Suprapubic skin (tissue), 4 donors: ENCODE data around the gene DNMBP. TPM values are rescaled to one million over a fixed set of nuclear protein-coding genes. Genes with fewer than 3 reads are reported as not detected.
"Not testable (repeated sequence)": the region's sequence is repeated elsewhere in the genome, so short reads cannot be mapped to it uniquely, and the experiment has no call there.

Experiments
- DNase-seq, 2 donors: peaks; one replicate each; pipeline ENCODE4 v3.0.0-alpha.2; 2019; ENCODE audit warnings: low spot score in 2 of 2
- H3K27ac ChIP-seq: fragments of 200-600 bp; sonication (generic); one replicate; pipeline ENCODE4 v1.5.1; 2019
- H3K27me3 ChIP-seq: fragments of 200-600 bp; sonication (generic); one replicate; pipeline ENCODE4 v1.5.1; 2019
- H3K36me3 ChIP-seq: fragments of 200-600 bp; sonication (generic); one replicate; pipeline ENCODE4 v1.5.1; 2019
- H3K4me1 ChIP-seq: fragments of 200-600 bp; sonication (generic); one replicate; pipeline ENCODE4 v1.5.1; 2019
- H3K4me3 ChIP-seq: fragments of 200-600 bp; sonication (generic); one replicate; pipeline ENCODE4 v1.5.1; 2019; ENCODE audit warnings: mild to moderate bottlenecking
- H3K9me3 ChIP-seq: fragments of 200-600 bp; sonication (generic); one replicate; pipeline ENCODE4 v1.5.1; 2019
- EP300 ChIP-seq: sonication (generic); formaldehyde crosslinking; IDR thresholded peaks from one replicate; pipeline ENCODE4 v1.6.1; 2017; ENCODE audit warnings: antibody characterized with exemption
- POLR2A ChIP-seq, 2 donors: fragments of 450-650 bp; IDR thresholded peaks; one replicate each; pipeline ENCODE4 v1.6.1; 2017; ENCODE audit warnings: antibody characterized with exemption in 2 of 2, mild to moderate bottlenecking in 2 of 2, moderate library complexity in 2 of 2
- POLR2AphosphoS5 ChIP-seq, 3 donors: sonication (generic); formaldehyde crosslinking; IDR thresholded peaks; one replicate each; pipeline ENCODE4 v1.6.1; 2017; ENCODE audit warnings: antibody characterized with exemption in 3 of 3
- WGBS: methylation state at CpG from one replicate; pipeline ENCODE4 v1.1.5; 2018; 5-methylcytosine and 5-hydroxymethylcytosine counted together
- total RNA-seq, 4 donors: library from RNA; depleted of rRNA; stranded (reverse); fragments of >200 nt; gene quantifications; one replicate each; pipeline ENCODE4 v1.1.0, GENCODE V29; 2016
- TF ChIP-seq, protein P1 (sequence below), 2 donors: fragments of 200-600 bp in 1 of 2; fragments of 450-650 bp in 1 of 2; sonication (generic) in 1 of 2; IDR thresholded peaks; one replicate each; pipeline ENCODE4 v1.5.1; 2016 to 2019; ENCODE audit warnings: antibody characterized with exemption in 2 of 2, mild to moderate bottlenecking in 1 of 2, moderate library complexity in 1 of 2

Gene DNMBP
- total RNA-seq, 4 donors from 2014 or later: 43.4 to 89.6 (median 52.3) TPM

DNA sequence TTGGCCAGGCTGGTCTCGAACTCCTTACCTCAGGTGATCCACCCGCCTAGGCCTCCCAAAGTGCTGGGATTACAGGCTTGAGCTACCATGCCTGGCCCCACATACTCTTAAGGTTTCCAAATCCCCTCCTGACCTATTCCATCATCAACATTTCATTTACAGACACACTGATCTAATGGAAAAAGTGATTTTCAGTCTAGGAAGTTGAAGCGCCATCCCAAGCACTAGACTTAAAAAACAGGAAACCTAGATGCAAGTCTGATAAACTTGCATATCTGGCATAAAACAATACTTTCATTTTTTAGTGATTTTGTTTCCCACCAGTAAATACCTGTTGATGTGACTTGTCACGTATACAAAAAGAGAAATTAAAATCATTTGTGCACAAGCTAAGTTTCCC lies 44.0 kb downstream of the DNMBP start:
- TF ChIP-seq POLR2A (IDR thresholded peaks at IDR 0.05): no peak
- TF ChIP-seq, protein P1, sequence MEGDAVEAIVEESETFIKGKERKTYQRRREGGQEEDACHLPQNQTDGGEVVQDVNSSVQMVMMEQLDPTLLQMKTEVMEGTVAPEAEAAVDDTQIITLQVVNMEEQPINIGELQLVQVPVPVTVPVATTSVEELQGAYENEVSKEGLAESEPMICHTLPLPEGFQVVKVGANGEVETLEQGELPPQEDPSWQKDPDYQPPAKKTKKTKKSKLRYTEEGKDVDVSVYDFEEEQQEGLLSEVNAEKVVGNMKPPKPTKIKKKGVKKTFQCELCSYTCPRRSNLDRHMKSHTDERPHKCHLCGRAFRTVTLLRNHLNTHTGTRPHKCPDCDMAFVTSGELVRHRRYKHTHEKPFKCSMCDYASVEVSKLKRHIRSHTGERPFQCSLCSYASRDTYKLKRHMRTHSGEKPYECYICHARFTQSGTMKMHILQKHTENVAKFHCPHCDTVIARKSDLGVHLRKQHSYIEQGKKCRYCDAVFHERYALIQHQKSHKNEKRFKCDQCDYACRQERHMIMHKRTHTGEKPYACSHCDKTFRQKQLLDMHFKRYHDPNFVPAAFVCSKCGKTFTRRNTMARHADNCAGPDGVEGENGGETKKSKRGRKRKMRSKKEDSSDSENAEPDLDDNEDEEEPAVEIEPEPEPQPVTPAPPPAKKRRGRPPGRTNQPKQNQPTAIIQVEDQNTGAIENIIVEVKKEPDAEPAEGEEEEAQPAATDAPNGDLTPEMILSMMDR (IDR thresholded peaks at IDR 0.05): no peak
- TF ChIP-seq POLR2AphosphoS5 (IDR thresholded peaks at IDR 0.05): no peak
- TF ChIP-seq EP300: no peak
- H3K27ac ChIP-seq: no peak overlapping the region
- H3K4me1 ChIP-seq: peaks cover 6% of the 10 kb centered on the region
- no peak overlapping the region for H3K4me3 ChIP-seq
- H3K9me3 ChIP-seq: no peaks in the 10 kb centered on the region
- no peak for DNase-seq
- H3K27me3 ChIP-seq: no peaks in the 10 kb centered on the region
- WGBS: 94% methylated on average over 4 of the region's 4 CpGs
- H3K36me3 ChIP-seq: peaks cover 31% of the 10 kb centered on the region

DNA sequence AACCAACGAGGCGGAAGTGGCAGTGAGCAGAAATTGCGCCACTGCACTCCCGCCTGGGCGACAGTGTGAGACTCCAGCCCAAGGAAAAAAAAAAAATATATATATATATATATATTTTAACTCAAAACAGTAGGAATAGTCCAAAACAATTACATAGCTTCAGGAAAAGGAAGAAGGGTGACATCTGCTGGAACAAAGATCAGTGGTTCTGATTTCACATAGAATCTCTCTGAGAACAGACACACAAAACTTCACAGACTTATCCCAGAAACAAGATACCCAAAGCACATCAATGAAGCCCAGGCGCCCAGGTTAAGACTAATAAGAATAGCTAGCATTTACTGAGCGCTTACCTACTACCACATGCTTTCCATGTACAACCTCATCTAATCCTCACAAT lies 45.0 kb downstream of the DNMBP start:
- Histone ChIP-seq H3K4me3 (no peak overlapping the region), H3K9me3 (no peaks in the 10 kb centered on the region), H3K27ac (no peak overlapping the region), H3K36me3 (peaks cover 23% of the 10 kb centered on the region), H3K27me3 (no peaks in the 10 kb centered on the region), H3K4me1 (peaks cover 6% of the 10 kb centered on the region)
- TF ChIP-seq EP300 (no peak), POLR2AphosphoS5 (IDR thresholded peaks at IDR 0.05) (no peak), POLR2A (IDR thresholded peaks at IDR 0.05) (no peak)
- TF ChIP-seq, protein P1 (IDR thresholded peaks at IDR 0.05): no peak
- WGBS: 92% methylated on average over 7 of the region's 7 CpGs
- no peak for DNase-seq

DNA sequence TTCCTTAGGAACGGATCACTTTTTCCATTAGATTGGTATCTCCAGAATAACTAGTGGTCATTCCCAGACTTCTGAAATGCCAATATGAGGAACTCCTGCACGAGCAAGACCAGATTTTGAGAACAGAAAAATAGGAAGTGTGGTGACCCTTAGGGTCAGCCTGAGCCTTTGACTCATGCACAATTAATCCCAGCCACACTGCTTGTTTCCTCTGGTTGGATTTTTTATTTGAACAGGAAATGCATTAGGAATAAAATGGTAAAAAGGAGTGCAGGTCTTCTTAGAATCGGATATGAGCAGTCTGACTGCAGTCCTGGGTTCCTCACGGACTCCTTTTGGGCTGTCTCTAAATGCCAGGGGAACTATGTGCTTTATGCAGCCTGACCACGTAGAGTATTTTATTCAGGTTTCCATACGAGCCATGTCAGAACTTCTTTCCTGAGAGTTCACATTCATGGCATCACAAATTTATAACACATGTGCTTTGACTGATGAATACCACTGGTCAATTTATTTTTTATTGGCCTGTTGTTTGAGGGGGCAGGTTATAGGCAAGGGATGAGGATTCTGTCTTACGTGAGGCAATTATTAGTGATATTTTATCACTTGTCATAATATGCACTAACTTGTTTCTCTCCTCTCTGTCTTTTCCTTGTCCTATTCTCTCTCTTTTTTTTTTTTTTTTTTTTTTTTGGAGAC lies 46.1 kb downstream of the DNMBP start:
- H3K36me3 ChIP-seq: peaks cover 11% of the 10 kb centered on the region
- not testable (repeated sequence) for H3K27ac ChIP-seq, H3K27me3 ChIP-seq, DNase-seq, H3K4me1 ChIP-seq, H3K9me3 ChIP-seq, H3K4me3 ChIP-seq
- 47% methylated on average over 3 of the region's 7 CpGs for WGBS

DNA sequence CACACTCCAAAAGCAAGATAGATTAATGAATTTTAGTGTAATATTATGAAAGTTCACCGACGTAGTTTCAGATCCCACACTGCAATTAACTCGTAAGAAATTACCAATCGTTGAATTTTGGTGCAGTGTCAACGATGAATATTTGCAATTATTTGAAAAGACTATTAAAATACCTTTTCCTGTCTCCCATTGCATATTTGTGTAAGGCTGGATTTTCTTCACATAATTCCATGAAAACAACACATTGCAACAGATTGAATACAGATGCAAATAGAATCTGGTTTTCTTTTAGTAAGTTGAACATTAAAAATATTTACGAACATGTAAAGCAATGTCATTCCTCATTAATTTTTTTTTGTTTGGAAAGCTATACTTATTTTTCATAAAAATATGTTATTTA lies 50.9 kb downstream of the DNMBP start:
- peaks cover 33% of the 10 kb centered on the region for H3K36me3 ChIP-seq
- no peaks in the 10 kb centered on the region for H3K27me3 ChIP-seq
- H3K9me3 ChIP-seq: no peaks in the 10 kb centered on the region
- peaks cover 4% of the 10 kb centered on the region for H3K4me1 ChIP-seq
- H3K4me3 ChIP-seq: no peak overlapping the region
- no peak for DNase-seq
- 70% methylated on average over 6 of the region's 6 CpGs for WGBS
- no peak overlapping the region for H3K27ac ChIP-seq
- TF ChIP-seq POLR2AphosphoS5 (IDR thresholded peaks at IDR 0.05) (no peak), POLR2A (IDR thresholded peaks at IDR 0.05) (no peak)
- TF ChIP-seq, protein P1 (IDR thresholded peaks at IDR 0.05): no peak

DNA sequence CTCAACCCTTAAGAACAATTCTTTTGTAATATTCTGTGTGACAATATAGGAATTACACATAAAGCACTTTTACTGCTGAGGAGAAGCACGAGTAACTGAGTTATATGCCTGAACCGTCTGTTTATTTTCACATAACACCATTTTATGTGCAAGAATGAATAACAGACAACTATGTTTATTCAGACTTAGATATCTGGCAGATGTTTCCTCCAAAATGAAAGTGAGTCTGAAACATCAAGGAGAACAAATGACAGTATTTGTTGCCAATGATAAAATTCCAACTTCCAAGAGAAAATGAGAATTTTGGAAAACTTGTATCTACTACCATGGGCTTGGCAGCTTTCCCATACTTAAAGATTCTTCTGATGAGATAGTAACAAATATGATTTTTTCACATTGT lies 51.4 kb downstream of the DNMBP start:
- no peaks in the 10 kb centered on the region for H3K9me3 ChIP-seq
- H3K27me3 ChIP-seq: no peaks in the 10 kb centered on the region
- H3K4me3 ChIP-seq: no peak overlapping the region
- H3K27ac ChIP-seq: no peak overlapping the region
- DNase-seq: no peak
- peaks cover 34% of the 10 kb centered on the region for H3K36me3 ChIP-seq
- peaks cover 4% of the 10 kb centered on the region for H3K4me1 ChIP-seq
- TF ChIP-seq, protein P1 (IDR thresholded peaks at IDR 0.05): no peak
- TF ChIP-seq POLR2A (IDR thresholded peaks at IDR 0.05) (no peak), EP300 (no peak), POLR2AphosphoS5 (IDR thresholded peaks at IDR 0.05) (no peak)
- 58% methylated on average over 2 of the region's 2 CpGs for WGBS

DNA sequence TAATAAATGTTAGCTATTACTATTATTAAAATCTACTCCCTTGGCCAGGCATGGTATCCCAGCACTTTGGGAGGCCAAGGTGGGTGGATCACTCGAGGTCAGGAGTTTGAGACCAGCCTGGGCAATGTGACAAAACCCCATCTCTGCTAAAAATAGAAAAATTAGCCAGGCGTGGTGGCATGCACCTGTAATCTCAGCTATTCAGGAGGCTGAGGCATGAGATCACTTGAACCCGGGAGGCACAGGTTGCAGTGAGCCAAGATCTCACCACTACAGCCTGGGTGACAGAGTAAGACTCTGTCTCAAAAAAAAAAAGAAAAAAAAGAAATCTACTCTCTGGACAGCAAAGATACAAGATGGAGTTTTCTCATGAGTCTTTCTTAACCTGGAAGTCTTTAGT lies 56.2 kb downstream of the DNMBP start:
- H3K27ac ChIP-seq, H3K9me3 ChIP-seq, DNase-seq, H3K4me1 ChIP-seq, H3K27me3 ChIP-seq, H3K4me3 ChIP-seq: not testable (repeated sequence)
- 86% methylated on average over 3 of the region's 3 CpGs for WGBS
- H3K36me3 ChIP-seq: peaks cover 47% of the 10 kb centered on the region
